Measurements from ENCODE around the gene TF.

TF gene

DNA sequence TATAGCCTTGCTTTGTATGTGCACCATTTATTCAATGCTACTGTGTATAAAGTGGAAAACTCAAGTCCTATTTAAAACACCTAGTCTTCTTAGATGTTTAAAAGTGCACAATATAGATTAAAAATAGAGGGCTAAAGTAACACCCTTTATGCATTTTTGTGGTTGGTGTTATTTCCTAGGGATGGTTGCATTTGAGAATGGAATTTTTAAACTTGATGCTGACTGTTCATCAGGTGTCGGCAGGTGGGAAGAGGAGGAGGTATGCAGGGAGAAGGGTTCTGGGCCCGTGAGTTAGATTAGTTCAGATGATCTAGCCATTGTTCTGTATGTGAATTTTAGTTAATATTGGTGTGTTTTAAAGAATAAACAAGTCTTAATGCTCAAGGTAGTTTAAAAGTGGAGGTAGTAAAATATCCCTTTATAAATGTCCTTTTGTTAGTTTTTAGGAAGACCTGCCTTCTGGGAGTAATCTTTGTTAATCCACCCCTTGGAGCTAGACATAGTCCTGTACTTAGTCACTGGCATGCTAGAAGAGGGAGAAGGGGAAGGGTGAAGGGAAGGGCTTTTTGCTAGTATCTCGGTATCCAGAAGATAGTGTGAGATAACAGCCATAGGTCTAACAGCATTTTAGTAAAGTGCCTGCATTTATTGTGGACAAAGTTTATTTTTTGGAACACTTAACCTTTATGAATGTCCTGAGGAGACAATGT is 51.4 kb downstream of the TF start:
- DNase-seq (ENCODE audit: low read depth) = no peak
- no peak overlapping the region for H3K4me3 ChIP-seq (ENCODE audit: low read depth, low read length)

DNA sequence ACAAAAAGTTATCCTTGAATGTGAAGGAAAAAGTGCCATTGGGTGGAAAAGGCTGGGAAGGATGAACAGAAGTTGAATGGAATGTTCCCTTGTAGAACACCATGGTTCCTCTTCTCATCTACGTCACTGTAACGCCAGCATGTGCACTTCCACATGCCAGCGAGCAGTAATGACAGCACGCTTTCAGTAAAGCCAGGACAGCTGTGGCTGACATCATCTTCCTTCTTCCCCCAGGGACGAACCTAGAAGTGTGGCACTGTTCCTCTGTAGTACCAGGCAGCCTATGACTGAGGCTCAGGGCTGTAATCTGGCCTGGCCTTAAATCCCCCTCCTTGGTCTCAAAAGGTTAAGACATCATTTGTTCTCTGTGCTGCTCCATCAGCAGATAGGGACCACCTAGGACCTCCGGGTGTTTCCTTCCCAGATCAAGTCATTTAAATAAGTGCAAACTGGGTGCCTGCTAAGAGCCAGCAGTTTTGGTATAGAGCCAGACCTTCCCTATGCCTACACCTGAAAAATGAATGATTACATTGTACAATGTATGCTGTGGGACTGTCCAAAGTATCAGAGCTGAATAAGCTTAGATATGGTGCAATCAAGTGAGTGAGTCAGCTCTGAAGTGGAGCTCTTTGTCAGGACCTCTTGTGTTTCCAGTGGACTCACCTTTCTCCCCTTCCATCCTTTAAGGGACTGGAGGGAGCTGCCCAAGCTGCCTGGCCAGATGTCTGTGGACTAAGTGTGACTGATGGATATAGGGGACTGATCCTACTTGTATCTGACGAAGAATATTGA is 53.8 kb downstream of the TF start:
- peak; percentile 21 for DNase-seq (ENCODE audit: low read depth)
- H3K4me3 ChIP-seq (ENCODE audit: low read depth, low read length) = no peak overlapping the region

DNA sequence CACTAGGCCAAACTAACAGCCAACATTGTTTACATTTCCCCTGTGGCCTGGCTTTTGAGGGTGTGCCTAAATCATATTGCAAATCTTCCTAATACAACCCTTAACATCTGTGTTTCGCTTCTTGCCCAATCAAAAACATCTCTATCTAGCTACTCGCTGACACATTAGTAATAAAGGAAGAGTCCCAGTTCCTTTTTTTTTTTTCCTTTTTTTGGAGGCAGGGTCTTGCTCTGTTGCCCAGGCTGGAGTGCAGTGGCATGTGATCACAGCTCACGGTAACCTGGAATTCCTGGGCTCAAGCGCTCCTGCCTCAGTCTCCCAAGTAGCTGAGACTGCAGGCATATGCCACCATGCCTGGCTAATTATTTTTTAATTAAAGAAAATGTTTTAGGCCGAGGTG is 57.3 kb downstream of the TF start:
- H3K4me3 ChIP-seq (ENCODE audit: low read depth, low read length) = no peak overlapping the region
- DNase-seq (ENCODE audit: low read depth) = no peak

DNA sequence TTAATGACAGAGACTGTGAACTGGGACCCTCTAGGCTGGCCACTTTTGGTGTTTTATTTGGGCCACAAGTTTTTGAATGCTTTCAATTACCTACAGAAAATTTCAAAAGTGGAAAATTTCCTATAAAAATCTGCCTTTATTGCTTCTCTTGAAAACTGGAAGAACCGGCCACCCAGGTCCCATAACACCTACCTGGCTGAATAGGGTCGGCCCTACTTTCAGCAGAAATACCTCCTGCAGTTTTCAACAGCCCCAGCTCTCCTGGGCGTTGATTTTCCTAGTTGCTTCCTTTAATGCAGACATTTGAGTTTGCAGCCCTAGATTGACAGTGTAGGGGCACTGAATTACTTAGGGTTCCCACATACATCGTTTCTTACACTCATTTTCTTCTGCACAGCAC is 58.7 kb downstream of the TF start:
- DNase-seq (ENCODE audit: low read depth) = no peak
- no peak overlapping the region for H3K4me3 ChIP-seq (ENCODE audit: low read depth, low read length)

DNA sequence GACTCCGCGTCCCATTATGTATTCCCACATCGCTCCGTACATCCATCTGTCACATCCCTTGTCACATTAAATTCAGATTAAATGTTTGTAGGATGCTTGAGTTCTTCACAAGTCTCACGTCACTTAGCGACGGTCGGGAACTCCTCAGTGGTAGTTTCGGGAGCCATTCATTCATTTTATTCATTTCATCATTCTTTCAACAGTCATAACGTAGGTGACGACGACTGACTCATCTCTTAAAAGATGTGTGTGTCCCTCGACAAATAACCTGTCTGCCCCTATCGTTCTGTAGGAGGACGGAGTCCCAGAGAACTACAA is 59.1 kb downstream of the TF start:
- peak overlapping the region; percentile 86 for H3K4me3 ChIP-seq (ENCODE audit: low read depth, low read length)
- DNase-seq (ENCODE audit: low read depth) = no peak

DNA sequence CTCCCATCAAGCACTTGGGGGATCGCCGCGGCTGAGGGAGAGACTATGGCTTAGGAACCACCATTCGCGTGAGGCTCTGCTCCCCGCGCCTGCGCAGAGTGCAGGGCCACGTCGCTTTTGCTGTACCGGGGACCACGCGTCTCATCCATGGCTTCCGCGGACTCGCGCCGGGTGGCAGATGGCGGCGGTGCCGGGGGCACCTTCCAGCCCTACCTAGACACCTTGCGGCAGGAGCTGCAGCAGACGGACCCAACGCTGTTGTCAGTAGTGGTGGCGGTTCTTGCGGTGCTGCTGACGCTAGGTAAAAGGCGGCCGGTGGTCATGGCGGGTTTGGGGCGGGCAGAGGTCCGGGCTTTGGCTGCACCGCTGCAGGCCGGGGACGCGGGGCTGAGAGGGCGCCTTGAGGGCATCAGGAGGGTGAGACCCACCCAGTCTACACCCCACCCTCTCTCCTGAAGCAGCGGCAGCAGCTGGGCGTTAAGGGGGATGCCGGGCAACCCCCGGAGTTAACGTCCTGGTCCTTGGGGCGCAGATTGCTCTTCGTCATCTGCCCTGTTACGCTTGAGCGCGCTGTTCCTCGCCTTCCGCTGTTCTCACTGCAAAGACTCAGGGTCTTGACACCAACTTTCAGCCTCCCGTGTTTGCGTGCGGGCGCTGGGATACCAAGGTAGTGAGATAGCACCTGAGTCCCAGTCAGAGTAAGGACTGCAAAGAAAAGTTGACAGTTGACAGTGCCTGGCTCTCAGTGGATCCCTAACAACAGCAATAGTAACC is 59.7 kb downstream of the TF start, which contains the start of gene SRPRB:
Gene SRPRB, plus strand, starts transcription at position 114 of the 774 bp plus-strand sequence. Its CDS starts 34 bp downstream, at position 148.
- DNase-seq (ENCODE audit: low read depth) = peak; percentile 76
- peak within 1 kb of the TSS; percentile 86 for H3K4me3 ChIP-seq (ENCODE audit: low read depth, low read length)

DNA sequence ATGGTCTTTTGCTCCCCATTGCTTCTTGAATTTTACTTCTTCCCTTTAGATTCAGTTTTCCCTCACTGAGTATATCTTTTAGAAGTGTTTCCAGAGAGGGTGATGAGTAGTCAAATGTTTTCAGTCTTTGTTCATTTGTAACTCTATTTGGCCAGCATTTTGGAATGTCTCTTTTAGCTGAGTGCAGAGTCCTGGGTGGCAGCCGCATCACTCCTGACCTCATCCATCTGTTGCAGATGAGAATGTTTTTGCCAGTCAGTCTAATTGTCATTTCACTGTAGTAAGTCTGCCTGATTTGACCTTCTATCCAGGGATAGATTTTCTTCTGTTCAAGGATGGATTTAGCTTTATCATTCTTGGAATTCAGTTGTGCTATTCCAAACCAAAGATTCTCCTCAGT is 66.7 kb downstream of the TF start:
- DNase-seq (ENCODE audit: low read depth) = no peak
- H3K4me3 ChIP-seq (ENCODE audit: low read depth, low read length) = no peak overlapping the region

DNA sequence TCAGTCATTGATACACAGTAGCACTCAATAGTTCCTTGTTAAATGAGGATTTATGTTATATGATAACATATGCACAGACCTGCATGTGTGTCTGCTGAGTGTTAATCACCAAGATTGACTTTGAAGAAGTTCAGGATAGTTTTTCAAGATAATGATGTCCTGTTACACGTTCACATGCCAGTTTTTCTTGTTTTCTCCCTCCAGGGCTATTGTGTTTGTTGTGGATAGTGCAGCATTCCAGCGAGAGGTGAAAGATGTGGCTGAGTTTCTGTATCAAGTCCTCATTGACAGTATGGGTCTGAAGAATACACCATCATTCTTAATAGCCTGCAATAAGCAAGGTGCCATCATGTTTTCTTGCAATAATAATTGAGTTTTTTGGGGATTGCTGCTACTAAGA is 69.2 kb downstream of the TF start:
- no peak overlapping the region for H3K4me3 ChIP-seq (ENCODE audit: low read depth, low read length)
- DNase-seq (ENCODE audit: low read depth) = no peak

DNA sequence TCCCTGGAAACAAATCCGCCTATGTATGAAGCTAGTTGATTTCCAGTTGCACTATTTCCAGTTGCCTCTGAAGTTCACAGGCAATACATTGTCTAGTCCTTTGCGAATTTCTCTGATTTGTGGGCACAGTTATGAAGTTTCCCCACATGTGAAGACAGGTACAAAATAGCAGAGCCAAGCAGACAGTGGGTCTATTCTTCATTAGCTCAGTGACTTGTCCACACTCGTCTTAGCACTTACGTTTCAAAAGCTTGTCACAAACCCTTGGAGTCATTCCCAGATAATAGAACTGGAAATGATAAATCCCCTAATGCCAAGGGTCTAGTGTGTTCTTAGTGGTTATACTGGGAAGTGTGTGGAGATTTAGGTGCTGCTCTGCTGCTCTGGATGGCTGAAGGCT is 73.9 kb downstream of the TF start:
- DNase-seq (ENCODE audit: low read depth) = no peak
- H3K4me3 ChIP-seq (ENCODE audit: low read depth, low read length) = no peak overlapping the region

DNA sequence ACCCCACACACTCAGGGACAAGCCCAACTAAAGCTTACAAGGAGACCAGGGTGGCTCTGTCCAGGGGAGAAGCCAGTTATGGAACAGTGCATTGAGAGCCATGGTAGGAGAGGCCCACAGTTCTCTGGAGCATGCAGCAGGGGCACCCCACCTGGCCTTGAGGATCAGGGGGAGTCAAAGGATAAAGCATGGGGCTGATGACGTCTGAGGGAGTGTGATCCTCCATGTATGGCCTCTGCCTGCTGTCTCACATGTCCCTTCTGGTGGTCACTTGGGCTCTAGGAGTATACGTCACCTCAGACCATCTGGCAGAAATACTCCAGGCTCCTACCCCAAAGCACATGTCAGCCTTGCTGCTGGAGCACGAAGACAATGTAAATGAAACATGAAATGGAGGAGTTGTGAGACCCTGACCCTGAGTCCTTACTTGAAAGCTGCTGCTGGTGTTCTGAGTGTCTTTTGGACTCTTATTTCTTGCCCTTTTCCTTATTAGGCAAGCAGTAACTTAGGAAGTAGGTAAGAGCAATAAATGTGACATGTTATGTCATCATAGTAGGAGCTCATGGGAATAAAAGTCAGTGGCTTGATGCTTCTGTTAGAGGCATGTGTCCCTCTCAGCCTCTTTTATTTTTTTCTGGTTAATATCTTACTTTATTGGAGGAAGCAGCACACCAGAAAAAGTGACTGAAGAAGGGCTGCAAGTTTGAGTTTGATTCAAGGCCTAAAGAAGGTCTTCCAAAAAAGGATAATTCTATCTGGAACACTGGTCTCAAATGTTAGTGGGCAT is 74.9 kb downstream of the TF start:
- no peak for DNase-seq (ENCODE audit: low read depth)
- no peak overlapping the region for H3K4me3 ChIP-seq (ENCODE audit: low read depth, low read length)

DNA sequence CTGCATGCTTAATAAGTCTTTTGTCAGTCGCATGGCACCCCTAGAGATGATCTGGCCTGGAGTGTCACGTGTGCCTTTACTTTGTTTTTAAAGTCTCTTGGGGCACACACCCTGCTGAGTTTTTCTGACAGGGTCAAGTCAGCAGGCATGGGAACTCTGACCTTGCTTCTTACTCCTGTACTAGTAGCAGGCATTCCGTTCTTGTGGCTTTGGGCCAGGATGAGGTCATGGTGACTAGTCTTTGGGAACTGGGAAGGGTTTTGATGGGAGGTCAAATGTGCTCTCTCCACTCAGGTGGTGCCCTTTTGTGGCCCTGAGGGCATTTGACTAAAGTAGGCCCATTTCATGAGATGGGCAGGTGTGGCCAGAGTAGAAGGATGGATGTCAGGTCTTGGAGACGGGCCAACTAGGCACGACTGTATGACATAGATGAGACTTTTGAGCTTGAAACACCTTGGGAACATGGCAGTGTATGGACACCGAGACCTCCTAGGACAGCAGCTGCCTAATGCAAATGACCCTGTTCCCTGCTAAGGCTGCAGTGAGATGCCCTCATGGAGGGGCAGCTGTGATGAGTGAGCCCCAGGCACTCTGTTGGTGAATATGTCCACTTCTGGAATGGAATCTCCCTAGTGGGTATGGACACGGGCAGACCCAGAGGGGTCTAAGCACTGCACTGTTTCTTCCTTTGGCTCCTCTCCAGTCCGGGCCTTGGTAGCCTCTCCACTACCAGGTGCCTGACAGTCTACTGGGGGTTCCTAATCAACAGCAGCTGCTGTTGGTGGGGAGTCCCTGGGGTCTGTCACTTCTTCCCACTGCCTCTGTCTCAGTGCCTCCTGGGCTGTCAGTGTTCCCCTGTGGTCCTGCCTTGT is 75.8 kb downstream of the TF start:
- DNase-seq (ENCODE audit: low read depth) = no peak
- no peak overlapping the region for H3K4me3 ChIP-seq (ENCODE audit: low read depth, low read length)

DNA sequence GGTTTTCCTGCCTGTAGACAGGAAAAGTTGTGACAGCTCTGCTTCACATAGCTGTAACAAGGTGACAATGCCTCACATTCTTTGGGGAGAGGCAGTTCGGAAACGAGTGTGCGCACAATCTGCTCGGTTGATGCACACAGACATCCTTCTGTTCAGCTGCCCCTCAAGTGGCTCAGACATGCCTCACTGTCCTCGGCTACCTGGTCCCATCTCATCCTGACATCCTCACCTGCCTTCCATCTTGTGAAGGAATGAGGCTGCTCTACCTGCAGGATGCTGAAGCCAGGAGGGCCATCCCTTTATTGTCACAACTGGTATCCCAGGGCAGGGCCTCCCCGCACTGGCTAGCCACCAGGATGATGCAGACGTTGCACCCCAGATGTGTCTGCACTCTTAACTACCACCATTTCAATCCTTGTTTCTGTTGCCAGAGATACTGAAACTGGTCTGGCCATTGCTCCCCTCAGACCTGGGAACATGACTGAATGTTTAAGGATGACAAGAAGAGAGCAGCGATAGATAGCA is 78.8 kb downstream of the TF start:
- DNase-seq (ENCODE audit: low read depth) = no peak

DNA sequence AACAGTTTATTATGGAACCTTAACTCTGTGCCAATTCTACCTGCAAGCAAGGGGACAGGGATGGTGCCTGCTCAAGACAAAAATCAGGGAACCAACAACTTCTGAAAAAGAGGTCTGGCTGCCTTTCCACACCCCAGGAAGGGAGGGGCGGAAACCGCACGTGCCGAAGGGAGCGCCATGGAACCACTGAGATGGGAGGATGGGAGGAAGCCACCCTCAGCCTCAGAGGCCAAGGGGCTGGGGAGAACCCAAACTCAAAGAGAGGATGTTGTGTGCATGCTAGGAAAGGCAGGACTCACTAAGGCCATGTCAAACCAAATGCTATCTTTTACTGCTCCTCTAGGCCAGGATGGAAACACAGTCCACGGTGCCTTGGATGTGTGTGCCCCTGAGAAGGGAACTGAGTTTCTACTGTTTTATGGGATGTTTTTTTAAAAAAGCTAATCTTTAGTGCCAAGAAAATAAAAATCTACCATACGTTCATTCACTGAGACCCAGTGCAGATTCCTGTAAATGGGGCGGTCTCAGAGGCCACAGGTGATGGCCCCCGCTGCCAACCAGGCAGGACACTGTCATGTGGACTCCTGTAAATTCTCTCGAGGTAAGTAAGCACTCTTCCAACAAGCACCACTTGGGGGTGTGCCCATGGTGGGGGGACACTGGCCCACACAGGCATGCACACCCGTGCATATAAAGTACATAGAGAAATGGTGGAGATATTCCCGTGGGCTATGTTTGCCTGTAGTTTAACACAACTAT is 80.0 kb downstream of the TF start:
- no peak for DNase-seq (ENCODE audit: low read depth)

More for the DNA sequence above, 78.8 kb downstream of the TF start:
- H3K4me3 ChIP-seq (ENCODE audit: low read depth, low read length) = no peak overlapping the region

DNA sequence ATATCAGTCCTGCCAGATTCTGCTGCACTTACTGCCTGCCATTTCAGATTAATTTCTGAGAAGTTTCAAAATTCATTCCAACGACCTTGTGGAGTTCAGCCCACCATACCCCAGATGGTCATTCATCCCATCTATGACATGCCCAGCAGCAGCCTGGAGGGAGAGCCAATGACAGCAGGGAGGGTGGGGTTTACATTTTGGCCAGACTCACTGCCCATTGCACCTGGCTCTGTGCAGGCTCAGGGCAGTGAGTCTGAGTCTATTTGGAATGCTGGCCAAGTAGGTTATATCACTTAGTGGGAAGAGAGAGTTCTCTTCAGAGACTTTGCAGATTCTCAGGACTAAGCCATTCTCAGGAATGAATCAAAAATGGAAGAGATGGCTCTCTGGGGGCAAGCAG is 80.9 kb downstream of the TF start:
- DNase-seq (ENCODE audit: low read depth) = no peak
- H3K4me3 ChIP-seq (ENCODE audit: low read depth, low read length) = no peak overlapping the region

More for the DNA sequence above, 80.0 kb downstream of the TF start:
- no peak overlapping the region for H3K4me3 ChIP-seq (ENCODE audit: low read depth, low read length)

DNA sequence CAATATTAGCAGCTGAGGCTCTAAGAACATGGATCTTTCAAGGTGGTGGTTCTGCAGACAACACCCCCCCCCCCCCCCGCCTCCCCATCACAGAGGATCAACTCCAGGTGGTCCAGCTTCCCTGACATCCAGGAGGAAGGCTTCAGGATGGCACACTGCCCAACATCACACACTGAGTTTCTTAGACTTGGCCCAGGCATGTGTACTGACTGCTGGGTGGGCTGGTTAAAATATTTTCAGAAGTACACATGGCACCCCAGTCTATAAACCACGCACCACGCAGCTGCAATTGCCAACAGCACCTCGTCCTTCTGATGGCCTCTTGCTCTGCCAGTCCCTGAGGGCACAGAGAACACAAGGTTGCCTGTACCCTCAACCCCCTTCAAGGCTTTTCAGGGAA is 81.5 kb downstream of the TF start:
- H3K4me3 ChIP-seq (ENCODE audit: low read depth, low read length) = no peak overlapping the region
- no peak for DNase-seq (ENCODE audit: low read depth)

DNA sequence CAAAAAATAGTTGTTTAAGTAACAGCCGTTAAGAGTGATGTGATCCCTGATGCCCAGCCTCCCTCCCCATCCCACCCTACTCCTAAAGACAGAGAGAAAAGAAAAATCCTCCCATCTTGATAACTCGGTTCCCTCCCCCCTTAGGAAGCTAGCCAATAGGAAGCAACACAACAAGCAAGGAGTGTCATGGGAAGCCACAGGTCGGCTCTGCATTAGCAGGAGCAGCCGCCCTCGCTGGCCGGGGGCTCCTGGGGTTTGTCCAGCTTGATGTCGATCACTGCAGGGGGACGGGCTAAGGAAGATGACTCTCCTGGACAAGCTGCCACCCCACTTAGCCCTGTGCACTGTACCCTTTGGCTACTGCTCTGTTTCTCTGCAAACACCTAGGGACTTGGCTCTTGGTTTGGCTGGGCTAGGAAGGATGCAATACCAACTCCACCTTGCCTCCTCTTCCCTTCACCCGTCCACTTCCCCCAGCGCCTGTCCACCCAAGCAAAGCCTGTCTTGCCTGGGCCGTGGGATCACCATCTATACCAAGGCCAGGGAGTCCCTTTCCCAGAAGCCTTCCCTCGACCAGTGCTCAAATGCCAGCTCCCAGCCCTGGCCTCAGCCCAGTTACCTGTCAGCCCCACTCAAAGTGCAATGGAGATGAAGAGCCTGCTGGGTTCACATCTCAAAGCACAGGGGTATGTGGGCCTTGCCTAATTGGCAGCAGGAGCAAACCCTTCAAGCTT is 82.5 kb downstream of the TF start:
- no peak for DNase-seq (ENCODE audit: low read depth)
- H3K4me3 ChIP-seq (ENCODE audit: low read depth, low read length) = no peak overlapping the region

DNA sequence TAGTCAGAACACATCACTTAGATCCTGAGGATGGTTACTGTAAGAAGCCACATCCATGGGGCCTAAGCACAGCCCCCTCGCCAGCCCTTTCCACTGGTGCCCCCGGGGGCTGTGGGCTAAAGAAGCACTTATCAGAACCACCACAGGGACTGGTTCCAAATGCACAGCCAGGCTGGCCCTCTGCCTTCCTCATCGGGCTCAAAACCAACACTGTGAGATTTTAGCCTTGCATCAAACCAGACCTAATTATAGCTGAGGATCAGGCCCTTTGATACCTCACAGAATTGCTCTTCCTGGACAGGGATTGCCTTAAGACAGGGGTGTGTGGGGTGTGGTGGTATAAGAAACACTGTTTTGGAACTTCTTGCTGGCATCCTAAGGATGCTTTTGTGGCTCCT is 83.1 kb downstream of the TF start:
- H3K4me3 ChIP-seq (ENCODE audit: low read depth, low read length) = no peak overlapping the region
- DNase-seq (ENCODE audit: low read depth) = no peak

All from skeletal muscle cell (primary cell).